GM12878 (cell line): ENCODE results near the gene CTXN1. TPM values are rescaled to one million over a fixed set of nuclear protein-coding genes. Genes with fewer than 3 reads are reported as not detected.

ENCODE experiments used
- ATAC-seq: fragments of 200-7000 bp; cut with Tn5 transposase; 3 replicates; pipeline ENCODE4 v1.9.1; 2020; ENCODE audit warnings: mild to moderate bottlenecking, moderate library complexity
- BruUV-seq: library from RNA; stranded (reverse); fragments of 400-500 nt; replicated peaks from 2 replicates; lab custom pipeline; 2021; lab: Mats Ljungman, UMichigan
- CTCF ChIA-PET: fragments of 300-600 bp; sonication (Branson Sonifier 250); formaldehyde crosslinking; extraction: SDS; loops from one replicate; lab custom pipeline; 2021; ENCODE audit warnings: inconsistent platforms; lab: Yijun Ruan, JAX
- POLR2A ChIA-PET: fragments of 350-600 bp; formaldehyde crosslinking; extraction: SDS; loops from one replicate; lab custom pipeline; 2021; ENCODE audit warnings: inconsistent platforms; lab: Charles Lee
- RAD21 ChIA-PET: fragments of 300-600 bp; sonication (Branson Sonifier 250); formaldehyde crosslinking; loops from one replicate; lab custom pipeline; 2023; ENCODE audit warnings: antibody characterized with exemption; ENCODE audit not compliant: unreplicated experiment; lab: Charles Lee
- SMC1A ChIA-PET: fragments of 300-600 bp; sonication (Branson Sonifier 250); formaldehyde crosslinking; loops from one replicate; lab custom pipeline; 2023; ENCODE audit not compliant: unreplicated experiment, uncharacterized antibody; lab: Charles Lee
- DNase-seq: peaks from one replicate; pipeline ENCODE4 v3.0.0-alpha.2; 2011; ENCODE audit warnings: low read depth, low spot score
- FAIRE-seq: peaks from 3 replicates; lab custom pipeline; 2011; peaks lifted over from hg19 to GRCh38; lab: Jason Lieb, UNC
- H2AFZ ChIP-seq: 2 replicates; pipeline ENCODE4 v1.6.0; 2011; ENCODE audit warnings: low read depth, low read length, control low read depth; ENCODE audit not compliant: control insufficient read depth
- H3K27ac ChIP-seq: 2 replicates; pipeline ENCODE4 v1.5.1; 2011; ENCODE audit warnings: control low read depth; ENCODE audit not compliant: control insufficient read depth, insufficient read depth
- H3K27me3 ChIP-seq, 2 experiments: replicated peaks in 1 of 2; 2 replicates each; pipeline versions ENCODE4 v1.6.0 to v1.6.1; 2011; ENCODE audit warnings: low read length in 1 of 2; ENCODE audit not compliant: control insufficient read depth in 2 of 2, insufficient read depth in 2 of 2
- H3K36me3 ChIP-seq, 2 experiments: 2 replicates each; pipeline ENCODE4 v1.5.1; 2011; ENCODE audit warnings: low read length in 1 of 2; ENCODE audit not compliant: control insufficient read depth in 2 of 2, insufficient read depth in 2 of 2
- H3K4me1 ChIP-seq: 2 replicates; pipeline ENCODE4 v1.6.1; 2011; ENCODE audit warnings: mild to moderate bottlenecking, low read length, moderate library complexity, mixed read lengths; ENCODE audit not compliant: control insufficient read depth, insufficient read depth
- H3K4me2 ChIP-seq: 2 replicates; pipeline ENCODE4 v1.6.0; 2011; ENCODE audit warnings: control low read depth; ENCODE audit not compliant: control insufficient read depth, insufficient read depth
- H3K4me3 ChIP-seq: fragments of 200-600 bp; sonication (generic); 2 replicates; pipeline ENCODE4 v1.5.1; 2016
- H3K79me2 ChIP-seq: 2 replicates; pipeline ENCODE4 v1.6.0; 2011; ENCODE audit warnings: low read length; ENCODE audit not compliant: control insufficient read depth, insufficient read depth
- H3K9ac ChIP-seq: 2 replicates; pipeline ENCODE4 v1.8.0; 2011; ENCODE audit warnings: low read length, control low read depth, mixed read lengths; ENCODE audit not compliant: control insufficient read depth, insufficient read depth
- H3K9me3 ChIP-seq: replicated peaks from 3 replicates; pipeline ENCODE4 v1.5.1; 2011; ENCODE audit warnings: mild to moderate bottlenecking, low read length; ENCODE audit not compliant: control insufficient read depth, insufficient read depth
- H4K20me1 ChIP-seq: 2 replicates; pipeline ENCODE4 v1.6.0; 2011; ENCODE audit not compliant: control insufficient read depth, insufficient read depth
- KAT2A ChIP-seq: conservative IDR thresholded peaks from 2 replicates; pipeline ENCODE4 v1.6.1; 2011; ENCODE audit warnings: low read depth, low read length; ENCODE audit not compliant: control insufficient read depth
- MEF2A ChIP-seq: IDR thresholded peaks from 2 replicates; pipeline ENCODE4 v1.6.1; 2011; ENCODE audit warnings: low read depth, mild to moderate bottlenecking, low read length, moderate library complexity; ENCODE audit not compliant: insufficient read depth
- NR2F1 ChIP-seq: fragments of 450-650 bp; conservative IDR thresholded peaks from 2 replicates; pipeline ENCODE4 v1.6.1; 2017; ENCODE audit warnings: mild to moderate bottlenecking
- PML ChIP-seq: IDR thresholded peaks from 2 replicates; pipeline ENCODE4 v1.6.1; 2012; ENCODE audit warnings: low read length, inconsistent platforms
- RB1 ChIP-seq: fragments of 450-650 bp; formaldehyde crosslinking; IDR thresholded peaks from 2 replicates; pipeline ENCODE4 v1.6.1; 2017; ENCODE audit warnings: mild to moderate bottlenecking, borderline replicate concordance
- RBBP5 ChIP-seq: fragments of 200-600 bp; sonication (generic); conservative IDR thresholded peaks from 2 replicates; pipeline ENCODE4 v1.6.1; 2016
- SIN3A ChIP-seq: IDR thresholded peaks from 2 replicates; pipeline ENCODE4 v1.6.1; 2012; ENCODE audit warnings: low read depth, low read length, improper control_type of control experiment
- SMC3 ChIP-seq: IDR thresholded peaks from 2 replicates; pipeline ENCODE4 v1.6.1; 2011; ENCODE audit warnings: low read length, improper control_type of control experiment, borderline replicate concordance
- WRNIP1 ChIP-seq: IDR thresholded peaks from 2 replicates; pipeline ENCODE4 v1.6.1; 2011; ENCODE audit warnings: low read depth, low read length, improper control_type of control experiment, borderline replicate concordance
- WGBS: methylation state at CpG from one replicate; pipeline ENCODE4 v1.1.6; 2016; ENCODE audit warnings: low lambda C conversion rate; ENCODE audit not compliant: insufficient replicate concordance, insufficient coverage; ENCODE audit errors: missing lambda C conversion rate; 5-methylcytosine and 5-hydroxymethylcytosine counted together
- in situ Hi-C: fragments of 300-500 bp; cut with MboI; formaldehyde crosslinking; loops from 9 replicates; pipeline ENCODE4 v1.14.3; 2018; ENCODE audit warnings: mixed read lengths
- intact Hi-C: fragments of 100-400 bp; cut with micrococcal nuclease; formaldehyde crosslinking; loops from one replicate; pipeline ENCODE4 v1.14.2; 2022; ENCODE audit not compliant: unreplicated experiment
- polyA plus RNA-seq, 11 experiments: library from polyadenylated mRNA; depleted of rRNA in 4 of 11; unstranded in 6 of 11; stranded (reverse) in 5 of 11; fragments of >200 nt; fragmentation: Nextera tagmentation in 4 of 11; fragmentation: Illumina TruSeq in 1 of 11; extraction: Ambion mirVana in 4 of 11; extraction: Trizol in 1 of 11; gene quantifications; 1 replicate in 1 of 11; 2 replicates in 10 of 11; pipeline versions ENCODE4 v1.2.1 to v1.2.3, GENCODE V29; 2011 to 2016; ENCODE audit warnings: inconsistent platforms in 2 of 11, missing spikeins in 2 of 11, low read depth in 1 of 11
- total RNA-seq, 4 experiments: library from RNA; depleted of rRNA in 3 of 4; stranded (reverse); fragments of >200 nt in 3 of 4; fragmentation: Illumina TruSeq in 1 of 4; extraction: Trizol in 1 of 4; gene quantifications; 2 replicates each; pipeline versions ENCODE4 v1.2.1 to v1.2.3, GENCODE V29; 2013 to 2021
- TF ChIP-seq, protein P1 (sequence below): fragments of 150-350 bp; IDR thresholded peaks from 2 replicates; pipeline ENCODE4 v1.6.1; 2016; ENCODE audit warnings: low read depth, low read length
- TF ChIP-seq, protein P2 (sequence below): IDR thresholded peaks from 2 replicates; pipeline ENCODE4 v1.6.1; 2012; ENCODE audit warnings: improper control_type of control experiment, low read depth, low read length; ENCODE audit not compliant: insufficient replicate concordance

CTXN1 gene
- total and polyA plus RNA-seq, 10 of the 15 experiments (the other 5 are each of a cell fraction or from before 2014, with no cell fraction given): 0.04 to 1.0 (median 0.38) TPM; not detected in 4

DNA sequence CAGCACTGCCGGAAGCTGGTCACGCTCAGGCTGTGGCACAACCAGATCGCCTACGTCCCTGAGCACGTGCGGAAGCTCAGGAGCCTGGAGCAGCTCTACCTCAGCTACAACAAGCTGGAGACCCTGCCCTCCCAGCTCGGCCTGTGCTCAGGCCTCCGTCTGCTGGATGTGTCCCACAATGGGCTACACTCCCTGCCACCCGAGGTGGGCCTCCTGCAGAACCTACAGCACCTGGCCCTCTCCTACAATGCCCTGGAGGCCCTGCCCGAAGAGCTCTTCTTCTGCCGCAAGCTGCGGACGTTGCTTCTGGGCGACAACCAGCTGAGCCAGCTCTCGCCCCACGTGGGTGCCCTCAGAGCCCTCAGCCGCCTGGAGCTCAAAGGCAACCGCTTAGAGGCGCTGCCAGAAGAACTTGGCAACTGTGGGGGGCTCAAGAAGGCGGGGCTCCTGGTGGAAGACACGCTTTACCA lies 25.5 kb downstream of the CTXN1 start:
- Histone ChIP-seq H3K4me2 (no peak overlapping the region), H3K4me3 (no peak overlapping the region), H4K20me1 (peaks cover 9% of the 10 kb centered on the region; the same call in 1 of the 2 replicates), H3K79me2 (peaks cover 22% of the 10 kb centered on the region), H3K27ac (no peak overlapping the region), H3K9ac (no peak overlapping the region), H2AFZ (no peak overlapping the region), H3K36me3 (no peaks in the 10 kb centered on the region), H3K4me1 (peaks cover 14% of the 10 kb centered on the region), H3K27me3 (no peaks in the 10 kb centered on the region), H3K9me3 (no peaks in the 10 kb centered on the region)
- no peak for DNase-seq
- CTCF ChIA-PET: interaction anchor here (1.1 to 1.4 kb wide), 4 partner anchors 10 to 262 kb away, joined by 3 to 6 read pairs (median 4); partner anchors contain the start of gene SNAPC2
- SMC1A ChIA-PET: no interaction called here
- no peak for ATAC-seq
- RAD21 ChIA-PET: interaction anchor here (1.2 to 1.9 kb wide), 2 partner anchors 20 to 332 kb away, joined by 3 to 4 read pairs; no protein-coding TSS in a partner anchor
- WGBS: 74% methylated on average over 21 of the region's 21 CpGs
- intact Hi-C loops (loop anchor here (10.0 kb wide), 1 partner anchor 216 kb away; the partner anchor contains the start of gene TRAPPC5), in situ Hi-C loops (no loop called here)
- no TSS peak for BruUV-seq
- no peak for FAIRE-seq
- POLR2A ChIA-PET: interaction anchor here (0.5 kb wide), 1 partner anchor 763 kb away, joined by 3 read pairs; no protein-coding TSS in a partner anchor
- no peak for TF ChIP-seq KAT2A
- TF ChIP-seq NR2F1: no peak
- TF ChIP-seq RB1: no peak
- no peak for TF ChIP-seq SIN3A
- no peak for TF ChIP-seq RBBP5
- TF ChIP-seq, protein P1, sequence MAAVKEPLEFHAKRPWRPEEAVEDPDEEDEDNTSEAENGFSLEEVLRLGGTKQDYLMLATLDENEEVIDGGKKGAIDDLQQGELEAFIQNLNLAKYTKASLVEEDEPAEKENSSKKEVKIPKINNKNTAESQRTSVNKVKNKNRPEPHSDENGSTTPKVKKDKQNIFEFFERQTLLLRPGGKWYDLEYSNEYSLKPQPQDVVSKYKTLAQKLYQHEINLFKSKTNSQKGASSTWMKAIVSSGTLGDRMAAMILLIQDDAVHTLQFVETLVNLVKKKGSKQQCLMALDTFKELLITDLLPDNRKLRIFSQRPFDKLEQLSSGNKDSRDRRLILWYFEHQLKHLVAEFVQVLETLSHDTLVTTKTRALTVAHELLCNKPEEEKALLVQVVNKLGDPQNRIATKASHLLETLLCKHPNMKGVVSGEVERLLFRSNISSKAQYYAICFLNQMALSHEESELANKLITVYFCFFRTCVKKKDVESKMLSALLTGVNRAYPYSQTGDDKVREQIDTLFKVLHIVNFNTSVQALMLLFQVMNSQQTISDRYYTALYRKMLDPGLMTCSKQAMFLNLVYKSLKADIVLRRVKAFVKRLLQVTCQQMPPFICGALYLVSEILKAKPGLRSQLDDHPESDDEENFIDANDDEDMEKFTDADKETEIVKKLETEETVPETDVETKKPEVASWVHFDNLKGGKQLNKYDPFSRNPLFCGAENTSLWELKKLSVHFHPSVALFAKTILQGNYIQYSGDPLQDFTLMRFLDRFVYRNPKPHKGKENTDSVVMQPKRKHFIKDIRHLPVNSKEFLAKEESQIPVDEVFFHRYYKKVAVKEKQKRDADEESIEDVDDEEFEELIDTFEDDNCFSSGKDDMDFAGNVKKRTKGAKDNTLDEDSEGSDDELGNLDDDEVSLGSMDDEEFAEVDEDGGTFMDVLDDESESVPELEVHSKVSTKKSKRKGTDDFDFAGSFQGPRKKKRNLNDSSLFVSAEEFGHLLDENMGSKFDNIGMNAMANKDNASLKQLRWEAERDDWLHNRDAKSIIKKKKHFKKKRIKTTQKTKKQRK: no peak
- TF ChIP-seq WRNIP1: no peak
- TF ChIP-seq, protein P2, sequence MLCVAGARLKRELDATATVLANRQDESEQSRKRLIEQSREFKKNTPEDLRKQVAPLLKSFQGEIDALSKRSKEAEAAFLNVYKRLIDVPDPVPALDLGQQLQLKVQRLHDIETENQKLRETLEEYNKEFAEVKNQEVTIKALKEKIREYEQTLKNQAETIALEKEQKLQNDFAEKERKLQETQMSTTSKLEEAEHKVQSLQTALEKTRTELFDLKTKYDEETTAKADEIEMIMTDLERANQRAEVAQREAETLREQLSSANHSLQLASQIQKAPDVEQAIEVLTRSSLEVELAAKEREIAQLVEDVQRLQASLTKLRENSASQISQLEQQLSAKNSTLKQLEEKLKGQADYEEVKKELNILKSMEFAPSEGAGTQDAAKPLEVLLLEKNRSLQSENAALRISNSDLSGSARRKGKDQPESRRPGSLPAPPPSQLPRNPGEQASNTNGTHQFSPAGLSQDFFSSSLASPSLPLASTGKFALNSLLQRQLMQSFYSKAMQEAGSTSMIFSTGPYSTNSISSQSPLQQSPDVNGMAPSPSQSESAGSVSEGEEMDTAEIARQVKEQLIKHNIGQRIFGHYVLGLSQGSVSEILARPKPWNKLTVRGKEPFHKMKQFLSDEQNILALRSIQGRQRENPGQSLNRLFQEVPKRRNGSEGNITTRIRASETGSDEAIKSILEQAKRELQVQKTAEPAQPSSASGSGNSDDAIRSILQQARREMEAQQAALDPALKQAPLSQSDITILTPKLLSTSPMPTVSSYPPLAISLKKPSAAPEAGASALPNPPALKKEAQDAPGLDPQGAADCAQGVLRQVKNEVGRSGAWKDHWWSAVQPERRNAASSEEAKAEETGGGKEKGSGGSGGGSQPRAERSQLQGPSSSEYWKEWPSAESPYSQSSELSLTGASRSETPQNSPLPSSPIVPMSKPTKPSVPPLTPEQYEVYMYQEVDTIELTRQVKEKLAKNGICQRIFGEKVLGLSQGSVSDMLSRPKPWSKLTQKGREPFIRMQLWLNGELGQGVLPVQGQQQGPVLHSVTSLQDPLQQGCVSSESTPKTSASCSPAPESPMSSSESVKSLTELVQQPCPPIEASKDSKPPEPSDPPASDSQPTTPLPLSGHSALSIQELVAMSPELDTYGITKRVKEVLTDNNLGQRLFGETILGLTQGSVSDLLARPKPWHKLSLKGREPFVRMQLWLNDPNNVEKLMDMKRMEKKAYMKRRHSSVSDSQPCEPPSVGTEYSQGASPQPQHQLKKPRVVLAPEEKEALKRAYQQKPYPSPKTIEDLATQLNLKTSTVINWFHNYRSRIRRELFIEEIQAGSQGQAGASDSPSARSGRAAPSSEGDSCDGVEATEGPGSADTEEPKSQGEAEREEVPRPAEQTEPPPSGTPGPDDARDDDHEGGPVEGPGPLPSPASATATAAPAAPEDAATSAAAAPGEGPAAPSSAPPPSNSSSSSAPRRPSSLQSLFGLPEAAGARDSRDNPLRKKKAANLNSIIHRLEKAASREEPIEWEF: no peak
- no peak for TF ChIP-seq PML
- no peak for TF ChIP-seq MEF2A
- TF ChIP-seq SMC3: no peak
